ENCODE measurements around the gene PPP1R36.

GRCh38 chr14:64584190-64584589 is 34.4 kb downstream of the PPP1R36 start:
- TF ChIP-seq POLR2A (IDR thresholded peaks at IDR 0.05; ENCODE audit: low read depth, low read length) (no peak), TAF1 (IDR thresholded peaks at IDR 0.05; ENCODE audit: borderline replicate concordance, low read depth, low read length) (no peak)
